Activated naive CD4-positive, alpha-beta T cell treated with anti-CD3 and anti-CD28 coated beads for 36 hours (primary cell): ENCODE measurements around the gene TFE3. TPM values are rescaled to one million over a fixed set of nuclear protein-coding genes. Genes with fewer than 3 reads are reported as not detected.

Experiments used
- CTCF ChIA-PET: fragments of 350-600 bp; sonication (Branson Sonifier 250); formaldehyde crosslinking; loops from one replicate; lab custom pipeline; 2021; ENCODE audit warnings: antibody characterized with exemption; lab: Charles Lee
- DNase-seq: peaks from one replicate; pipeline ENCODE4 v3.0.0-alpha.2; 2020
- H3K27ac Mint-ChIP-seq: one replicate; pipeline ENCODE4 v1.8.0; 2021; ENCODE audit warnings: mild to moderate bottlenecking, mixed read lengths
- H3K27me3 Mint-ChIP-seq: one replicate; pipeline ENCODE4 v1.8.0; 2021; ENCODE audit warnings: low read depth, mixed read lengths
- H3K36me3 Mint-ChIP-seq: one replicate; pipeline ENCODE4 v1.8.0; 2021; ENCODE audit warnings: low read depth, mixed read lengths
- H3K4me1 Mint-ChIP-seq: one replicate; pipeline ENCODE4 v1.8.0; 2021; ENCODE audit warnings: low read depth, mixed read lengths
- H3K4me3 Mint-ChIP-seq: one replicate; pipeline ENCODE4 v1.8.0; 2021; ENCODE audit warnings: mild to moderate bottlenecking, moderate library complexity, mixed read lengths
- H3K9me3 Mint-ChIP-seq: one replicate; pipeline ENCODE4 v1.8.0; 2021; ENCODE audit warnings: mixed read lengths
- intact Hi-C: fragments of 100-400 bp; cut with micrococcal nuclease; formaldehyde crosslinking; loops from one replicate; pipeline ENCODE4 v1.15.1; 2023
- total RNA-seq, 2 experiments: library from RNA; stranded (reverse); gene quantifications; one replicate each; pipeline ENCODE4 v1.2.3, GENCODE V29; 2021

The TFE3 gene
- total RNA-seq, 2 experiments from 2014 or later: 34.7 to 35.5 TPM

- peaks cover 31% of the 10 kb centered on the region for H3K4me1 Mint-ChIP-seq
- H3K27ac Mint-ChIP-seq: peak overlapping the region; percentile 57
- H3K4me3 Mint-ChIP-seq: peak overlapping the region; percentile 66
- no peaks in the 10 kb centered on the region for H3K27me3 Mint-ChIP-seq
- CTCF ChIA-PET: no interaction called here
- H3K9me3 Mint-ChIP-seq: no peaks in the 10 kb centered on the region
- no peak for DNase-seq
- H3K36me3 Mint-ChIP-seq: no peaks in the 10 kb centered on the region
- intact Hi-C loops: loop anchor here (5.0 kb wide), 1 partner anchor 823 kb away; the partner anchor contains the start of gene USP27X
These were observed 11.1 kb upstream of the TFE3 start for GRCh38 chrX:49054073-49054762.

- CTCF ChIA-PET: no interaction called here
- Mint-ChIP-seq H3K36me3 (no peaks in the 10 kb centered on the region), H3K27ac (peak overlapping the region; percentile 68), H3K4me1 (peaks cover 31% of the 10 kb centered on the region), H3K27me3 (no peaks in the 10 kb centered on the region), H3K4me3 (peak overlapping the region; percentile 72), H3K9me3 (no peaks in the 10 kb centered on the region)
- intact Hi-C loops: loop anchor here (5.0 kb wide), 1 partner anchor 824 kb away; the partner anchor contains the start of gene USP27X
- DNase-seq: peak; percentile 66
These were observed 10.3 kb upstream of the TFE3 start for GRCh38 chrX:49053223-49054072.

- Mint-ChIP-seq H3K4me3 (peak overlapping the region; percentile 70), H3K4me1 (peaks cover 25% of the 10 kb centered on the region), H3K27ac (peak overlapping the region; percentile 94), H3K27me3 (no peaks in the 10 kb centered on the region), H3K36me3 (peaks cover 5% of the 10 kb centered on the region), H3K9me3 (no peaks in the 10 kb centered on the region)
- no peak for DNase-seq
- CTCF ChIA-PET: interaction anchor here (0.6 to 1.5 kb wide), 6 partner anchors 13 to 152 kb away, joined by 3 to 6 read pairs (median 4); partner anchors contain the start of gene KCND1
- intact Hi-C loops: loop anchor here (1.0 to 10.0 kb wide), 17 partner anchors 30 to 413 kb away; partner anchors contain the start of genes GPKOW, GRIPAP1, PIM2 and PLP2
These were observed 777 bp upstream of the TFE3 start for GRCh38 chrX:49043987-49044281.

- peaks cover 12% of the 10 kb centered on the region for H3K36me3 Mint-ChIP-seq
- H3K27me3 Mint-ChIP-seq: no peaks in the 10 kb centered on the region
- H3K9me3 Mint-ChIP-seq: no peaks in the 10 kb centered on the region
- CTCF ChIA-PET: interaction anchor here (0.8 to 1.5 kb wide), 3 partner anchors 96 to 151 kb away, joined by 3 to 6 read pairs (median 4); no protein-coding TSS in a partner anchor
- H3K4me1 Mint-ChIP-seq: peaks cover 28% of the 10 kb centered on the region
- intact Hi-C loops: loop anchor here (1.0 to 10.0 kb wide), 17 partner anchors 32 to 411 kb away; partner anchors contain the start of genes GPKOW, GRIPAP1, PIM2 and PLP2
- peak overlapping the region; percentile 94 for H3K27ac Mint-ChIP-seq
- no peak for DNase-seq
- H3K4me3 Mint-ChIP-seq: peak overlapping the region; percentile 93
These were observed 457 bp downstream of the TFE3 start for GRCh38 chrX:49042581-49043219.

- peak overlapping the region; percentile 94 for H3K27ac Mint-ChIP-seq
- peak overlapping the region; percentile 93 for H3K4me3 Mint-ChIP-seq
- H3K9me3 Mint-ChIP-seq: no peaks in the 10 kb centered on the region
- intact Hi-C loops: loop anchor here (2.0 to 10.0 kb wide), 5 partner anchors 59 to 367 kb away; partner anchors contain the start of genes PLP2, PQBP1, SUV39H1 and TIMM17B
- CTCF ChIA-PET: interaction anchor here (0.8 kb wide), 1 partner anchor 95 kb away, joined by 3 read pairs; no protein-coding TSS in a partner anchor
- peaks cover 14% of the 10 kb centered on the region for H3K36me3 Mint-ChIP-seq
- H3K4me1 Mint-ChIP-seq: peaks cover 28% of the 10 kb centered on the region
- no peaks in the 10 kb centered on the region for H3K27me3 Mint-ChIP-seq
- DNase-seq: peak; percentile 32
These were observed 1.2 kb downstream of the TFE3 start for GRCh38 chrX:49041744-49042580.

- DNase-seq: no peak
- Mint-ChIP-seq H3K27me3 (no peaks in the 10 kb centered on the region), H3K36me3 (peaks cover 14% of the 10 kb centered on the region), H3K9me3 (no peaks in the 10 kb centered on the region), H3K4me1 (peaks cover 28% of the 10 kb centered on the region), H3K27ac (peak overlapping the region; percentile 68), H3K4me3 (peak overlapping the region; percentile 93)
- intact Hi-C loops: loop anchor here (5.0 to 10.0 kb wide), 3 partner anchors 132 to 366 kb away; partner anchors contain the start of genes PLP2 and SUV39H1
- CTCF ChIA-PET: interaction anchor here (0.5 kb wide), 1 partner anchor 27 kb away, joined by 3 read pairs; no protein-coding TSS in a partner anchor
These were observed 2.7 kb downstream of the TFE3 start for GRCh38 chrX:49040376-49040955.

GRCh38 chrX:49039598-49040375 lies 3.4 kb downstream of the TFE3 start:
- peaks cover 14% of the 10 kb centered on the region for H3K36me3 Mint-ChIP-seq
- no peaks in the 10 kb centered on the region for H3K9me3 Mint-ChIP-seq
- CTCF ChIA-PET: interaction anchor here (0.5 kb wide), 1 partner anchor 26 kb away, joined by 3 read pairs; no protein-coding TSS in a partner anchor
- H3K4me3 Mint-ChIP-seq: peak overlapping the region; percentile 57
- H3K27ac Mint-ChIP-seq: peak overlapping the region; percentile 68
- DNase-seq: peak; percentile 77
- H3K4me1 Mint-ChIP-seq: peaks cover 28% of the 10 kb centered on the region
- intact Hi-C loops: loop anchor here (5.0 to 10.0 kb wide), 3 partner anchors 133 to 365 kb away; partner anchors contain the start of genes PLP2 and SUV39H1
- H3K27me3 Mint-ChIP-seq: no peaks in the 10 kb centered on the region

- peak overlapping the region; percentile 50 for H3K27ac Mint-ChIP-seq
- H3K9me3 Mint-ChIP-seq: no peaks in the 10 kb centered on the region
- H3K4me3 Mint-ChIP-seq: no peak overlapping the region
- H3K36me3 Mint-ChIP-seq: peaks cover 23% of the 10 kb centered on the region
- CTCF ChIA-PET: interaction anchor here (1.0 kb wide), 1 partner anchor 145 kb away, joined by 3 read pairs; no protein-coding TSS in a partner anchor
- peaks cover 28% of the 10 kb centered on the region for H3K4me1 Mint-ChIP-seq
- DNase-seq: no peak
- intact Hi-C loops: no loop called here
- H3K27me3 Mint-ChIP-seq: no peaks in the 10 kb centered on the region
These were observed 5.2 kb downstream of the TFE3 start for GRCh38 chrX:49037883-49038475.

GRCh38 chrX:49030283-49030682 lies 12.9 kb downstream of the TFE3 start:
- CTCF ChIA-PET: no interaction called here
- Mint-ChIP-seq H3K4me1 (no peaks in the 10 kb centered on the region), H3K27me3 (no peaks in the 10 kb centered on the region), H3K4me3 (no peak overlapping the region), H3K9me3 (no peaks in the 10 kb centered on the region), H3K36me3 (peaks cover 13% of the 10 kb centered on the region), H3K27ac (no peak overlapping the region)
- no peak for DNase-seq
- intact Hi-C loops: no loop called here

- CTCF ChIA-PET: no interaction called here
- no peaks in the 10 kb centered on the region for H3K9me3 Mint-ChIP-seq
These were observed 13.3 kb downstream of the TFE3 start for GRCh38 chrX:49029876-49030275.

More at GRCh38 chrX:49029876-49030275, 13.3 kb downstream of the TFE3 start:
- Mint-ChIP-seq H3K4me1 (no peaks in the 10 kb centered on the region), H3K4me3 (no peak overlapping the region), H3K36me3 (peaks cover 13% of the 10 kb centered on the region), H3K27ac (no peak overlapping the region), H3K27me3 (no peaks in the 10 kb centered on the region)
- no peak for DNase-seq
- intact Hi-C loops: no loop called here
